NCI-H146 treated with DMSO at 0.1 percent for 48 hours (cell line): ENCODE results near the gene KCNQ5.

Experiments used
- DNase-seq: peaks from one replicate; lab custom pipeline; 2025; ENCODE audit not compliant: unreplicated experiment; lab: John Stamatoyannopoulos, UW

Gene KCNQ5

GRCh38 chr6:72835749-72836148 is 213.9 kb downstream of the KCNQ5 start:
- no peak for DNase-seq

GRCh38 chr6:72836971-72837370 is 215.1 kb downstream of the KCNQ5 start:
- no peak for DNase-seq

- DNase-seq, result no peak
Observed at GRCh38 chr6:72841195-72841594, 219.3 kb downstream of the KCNQ5 start.

- no peak for DNase-seq
Observed at GRCh38 chr6:72842140-72842539, 220.3 kb downstream of the KCNQ5 start.

GRCh38 chr6:72844614-72845013 is 222.8 kb downstream of the KCNQ5 start:
- DNase-seq, result no peak

GRCh38 chr6:72849346-72849745 is 227.5 kb downstream of the KCNQ5 start:
- no peak for DNase-seq

GRCh38 chr6:72850040-72850439 is 228.2 kb downstream of the KCNQ5 start:
- DNase-seq, result no peak

GRCh38 chr6:72850469-72850868 is 228.6 kb downstream of the KCNQ5 start:
- no peak for DNase-seq

GRCh38 chr6:72855471-72855870 is 233.6 kb downstream of the KCNQ5 start:
- DNase-seq, result no peak

- DNase-seq, result no peak
Observed at GRCh38 chr6:72856801-72857200, 234.9 kb downstream of the KCNQ5 start.

GRCh38 chr6:72857791-72858585 is 236.1 kb downstream of the KCNQ5 start:
- no peak for DNase-seq

- DNase-seq, result no peak
Observed at GRCh38 chr6:72861059-72861458, 239.2 kb downstream of the KCNQ5 start.

GRCh38 chr6:72861935-72862432 is 240.1 kb downstream of the KCNQ5 start:
- no peak for DNase-seq

GRCh38 chr6:72863131-72863530 is 241.3 kb downstream of the KCNQ5 start:
- DNase-seq, result no peak

- no peak for DNase-seq
Observed at GRCh38 chr6:72864236-72864635, 242.4 kb downstream of the KCNQ5 start.

GRCh38 chr6:72864799-72865198 is 242.9 kb downstream of the KCNQ5 start:
- DNase-seq, result no peak

GRCh38 chr6:72865467-72865866 is 243.6 kb downstream of the KCNQ5 start:
- no peak for DNase-seq

- DNase-seq, result no peak
Observed at GRCh38 chr6:72869621-72870020, 247.8 kb downstream of the KCNQ5 start.

GRCh38 chr6:72873433-72873832 is 251.6 kb downstream of the KCNQ5 start:
- DNase-seq, result no peak

GRCh38 chr6:72876256-72876655 is 254.4 kb downstream of the KCNQ5 start:
- DNase-seq, result no peak

GRCh38 chr6:72886170-72886569 is 264.3 kb downstream of the KCNQ5 start:
- DNase-seq, result no peak

GRCh38 chr6:72890233-72890632 is 268.4 kb downstream of the KCNQ5 start:
- DNase-seq, result no peak

- no peak for DNase-seq
Observed at GRCh38 chr6:72890671-72891070, 268.8 kb downstream of the KCNQ5 start.
